Osteocyte (in vitro differentiated cells): Measurements from ENCODE around the gene PIGK. TPM values are rescaled to one million over a fixed set of nuclear protein-coding genes. Genes with fewer than 3 reads are reported as not detected.

Source experiments
- DNase-seq: peaks from one replicate; pipeline ENCODE4 v3.0.0; 2021; ENCODE audit warnings: mixed read lengths; ENCODE audit not compliant: unreplicated experiment; ENCODE audit errors: extremely low spot score
- H3K27ac Mint-ChIP-seq: one replicate; pipeline ENCODE4 v1.8.0; 2021; ENCODE audit warnings: mild to moderate bottlenecking, mixed read lengths; ENCODE audit not compliant: unreplicated experiment
- H3K27me3 Mint-ChIP-seq: one replicate; pipeline ENCODE4 v1.8.0; 2021; ENCODE audit warnings: mixed read lengths; ENCODE audit not compliant: unreplicated experiment
- H3K36me3 Mint-ChIP-seq: one replicate; pipeline ENCODE4 v1.8.0; 2021; ENCODE audit warnings: mixed read lengths; ENCODE audit not compliant: unreplicated experiment
- H3K4me1 Mint-ChIP-seq: one replicate; pipeline ENCODE4 v1.8.0; 2021; ENCODE audit warnings: mixed read lengths; ENCODE audit not compliant: unreplicated experiment
- H3K4me3 Mint-ChIP-seq: one replicate; pipeline ENCODE4 v1.8.0; 2021; ENCODE audit warnings: mild to moderate bottlenecking, moderate library complexity, mixed read lengths; ENCODE audit not compliant: unreplicated experiment
- H3K9me3 Mint-ChIP-seq: one replicate; pipeline ENCODE4 v1.8.0; 2021; ENCODE audit warnings: mixed read lengths; ENCODE audit not compliant: unreplicated experiment
- total RNA-seq: library from RNA; stranded (reverse); gene quantifications from 2 replicates; pipeline ENCODE4 v1.2.1, GENCODE V29; 2021
- TF ChIP-seq, protein P1 (sequence below): fragments of 200-600 bp; sonication (generic); IDR thresholded peaks from 2 replicates; pipeline ENCODE4 v1.5.0; 2021; ENCODE audit warnings: antibody characterized with exemption, mild to moderate bottlenecking, moderate library complexity

The PIGK gene
- total RNA-seq, 1 donor from 2014 or later: 53.8 TPM

DNA sequence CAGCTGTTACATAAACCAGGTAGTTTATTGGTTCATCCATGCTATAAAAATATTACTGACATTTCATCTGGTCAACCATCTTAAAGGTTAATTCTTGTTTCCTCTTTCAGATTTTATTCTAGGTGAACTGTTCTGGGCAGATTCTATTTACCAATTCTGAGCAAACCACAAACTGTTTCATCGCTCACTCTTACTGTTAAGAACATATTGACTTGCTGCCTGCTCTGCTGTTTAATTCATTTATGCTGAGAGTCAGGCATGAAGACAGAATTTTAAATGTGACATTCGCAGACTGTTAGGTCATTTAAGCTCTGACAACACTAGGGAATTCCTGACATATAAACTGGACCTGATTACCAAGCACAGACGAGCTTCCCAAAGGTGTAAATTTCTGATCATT is 98.3 kb downstream of the PIGK start:
- TF ChIP-seq, protein P1, sequence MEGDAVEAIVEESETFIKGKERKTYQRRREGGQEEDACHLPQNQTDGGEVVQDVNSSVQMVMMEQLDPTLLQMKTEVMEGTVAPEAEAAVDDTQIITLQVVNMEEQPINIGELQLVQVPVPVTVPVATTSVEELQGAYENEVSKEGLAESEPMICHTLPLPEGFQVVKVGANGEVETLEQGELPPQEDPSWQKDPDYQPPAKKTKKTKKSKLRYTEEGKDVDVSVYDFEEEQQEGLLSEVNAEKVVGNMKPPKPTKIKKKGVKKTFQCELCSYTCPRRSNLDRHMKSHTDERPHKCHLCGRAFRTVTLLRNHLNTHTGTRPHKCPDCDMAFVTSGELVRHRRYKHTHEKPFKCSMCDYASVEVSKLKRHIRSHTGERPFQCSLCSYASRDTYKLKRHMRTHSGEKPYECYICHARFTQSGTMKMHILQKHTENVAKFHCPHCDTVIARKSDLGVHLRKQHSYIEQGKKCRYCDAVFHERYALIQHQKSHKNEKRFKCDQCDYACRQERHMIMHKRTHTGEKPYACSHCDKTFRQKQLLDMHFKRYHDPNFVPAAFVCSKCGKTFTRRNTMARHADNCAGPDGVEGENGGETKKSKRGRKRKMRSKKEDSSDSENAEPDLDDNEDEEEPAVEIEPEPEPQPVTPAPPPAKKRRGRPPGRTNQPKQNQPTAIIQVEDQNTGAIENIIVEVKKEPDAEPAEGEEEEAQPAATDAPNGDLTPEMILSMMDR: no peak
- Mint-ChIP-seq H3K4me1 (peaks cover 3% of the 10 kb centered on the region), H3K4me3 (no peak overlapping the region), H3K36me3 (peaks cover 10% of the 10 kb centered on the region), H3K27me3 (no peaks in the 10 kb centered on the region), H3K27ac (no peak overlapping the region), H3K9me3 (no peaks in the 10 kb centered on the region)
- no peak for DNase-seq

DNA sequence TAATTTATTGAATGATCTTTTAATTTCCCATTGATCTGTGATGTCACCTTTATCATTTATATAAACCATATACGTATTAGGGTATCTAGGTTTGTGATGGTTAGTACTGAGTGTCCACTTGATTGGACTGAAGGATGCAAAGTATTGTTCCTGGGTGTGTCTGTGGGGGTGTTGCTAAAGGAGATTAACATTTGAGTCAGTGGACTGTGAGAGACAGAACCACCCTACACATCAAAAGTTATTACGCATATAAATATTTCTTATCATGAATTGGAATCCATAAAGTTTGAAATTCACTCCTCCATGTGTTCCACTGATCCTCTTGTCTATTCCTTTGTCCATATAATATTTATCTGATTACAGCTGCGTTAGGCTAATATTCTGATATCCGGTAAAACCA is 100.5 kb downstream of the PIGK start:
- Mint-ChIP-seq H3K9me3 (no peaks in the 10 kb centered on the region), H3K27me3 (no peaks in the 10 kb centered on the region), H3K27ac (no peak overlapping the region), H3K4me3 (no peak overlapping the region), H3K4me1 (no peaks in the 10 kb centered on the region), H3K36me3 (peaks cover 8% of the 10 kb centered on the region)
- no peak for DNase-seq
- TF ChIP-seq, protein P1: no peak

DNA sequence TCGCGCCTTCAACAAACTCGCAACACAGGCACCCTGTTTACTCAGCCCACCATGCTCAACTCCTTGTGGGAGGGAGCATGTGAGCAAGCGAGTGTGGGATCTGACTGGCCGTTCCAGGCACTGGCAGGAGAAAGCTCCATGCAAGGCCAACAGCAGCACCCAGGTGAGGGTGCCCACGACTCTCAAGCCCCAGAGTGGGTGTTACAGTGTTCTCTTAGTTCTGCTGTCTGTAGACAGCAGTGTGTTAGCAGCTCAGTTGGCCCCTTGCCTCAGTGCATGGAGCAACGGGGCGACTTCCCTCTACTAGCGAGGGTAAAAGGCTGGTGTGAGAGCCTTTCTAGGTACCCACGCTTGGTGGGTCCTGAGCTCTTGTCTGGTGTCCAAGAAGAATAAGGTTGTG is 114.6 kb downstream of the PIGK start:
- H3K36me3 Mint-ChIP-seq: peaks cover 9% of the 10 kb centered on the region
- no peak for DNase-seq
- H3K4me3 Mint-ChIP-seq: no peak overlapping the region
- peaks cover 3% of the 10 kb centered on the region for H3K4me1 Mint-ChIP-seq
- H3K27me3 Mint-ChIP-seq: no peaks in the 10 kb centered on the region
- peaks cover 3% of the 10 kb centered on the region for H3K9me3 Mint-ChIP-seq
- TF ChIP-seq, protein P1: no peak
- H3K27ac Mint-ChIP-seq: no peak overlapping the region

DNA sequence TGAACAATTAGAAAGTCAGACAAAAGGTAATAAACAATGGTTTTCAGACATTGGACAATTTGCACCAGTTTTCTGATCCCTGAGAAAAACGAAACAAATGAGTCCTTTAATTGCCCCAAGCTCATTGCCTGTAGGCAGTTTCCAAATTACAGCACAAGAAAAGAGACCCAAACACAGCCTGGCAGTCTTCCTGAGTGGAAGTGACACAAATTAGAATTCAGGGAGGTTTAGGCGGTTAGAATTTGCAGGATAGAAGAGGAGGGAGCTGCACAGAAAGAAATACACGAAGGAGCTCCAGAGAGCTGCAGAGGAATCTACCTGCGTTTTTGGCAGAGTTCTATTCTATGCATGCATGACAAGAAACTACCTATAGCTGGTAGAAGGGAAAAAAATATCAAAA is 115.7 kb downstream of the PIGK start:
- Mint-ChIP-seq H3K4me3 (no peak overlapping the region), H3K9me3 (no peaks in the 10 kb centered on the region), H3K27me3 (no peaks in the 10 kb centered on the region), H3K27ac (no peak overlapping the region), H3K36me3 (peaks cover 5% of the 10 kb centered on the region), H3K4me1 (peaks cover 3% of the 10 kb centered on the region)
- TF ChIP-seq, protein P1: no peak
- DNase-seq: no peak

DNA sequence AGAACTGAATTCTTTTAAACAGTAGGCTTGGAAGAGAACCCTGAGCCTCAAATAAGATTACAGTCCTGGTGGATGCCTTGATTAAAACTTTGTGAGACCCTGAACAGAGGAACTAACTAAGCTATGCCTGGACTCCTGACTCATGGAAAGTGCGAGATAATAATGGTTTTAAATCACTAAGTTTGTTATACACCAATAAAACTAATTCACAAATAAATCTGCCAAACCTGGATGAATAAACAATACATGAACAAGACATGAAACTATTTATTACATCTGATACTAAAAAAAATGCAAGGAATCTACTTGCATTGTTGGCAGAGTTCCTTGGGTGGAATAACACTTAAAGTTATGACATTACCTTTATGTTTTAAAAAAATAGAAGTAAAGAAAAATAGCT is 118.4 kb downstream of the PIGK start:
- Mint-ChIP-seq H3K9me3 (no peaks in the 10 kb centered on the region), H3K4me1 (peaks cover 3% of the 10 kb centered on the region), H3K4me3 (no peak overlapping the region), H3K27ac (no peak overlapping the region), H3K36me3 (peaks cover 2% of the 10 kb centered on the region), H3K27me3 (no peaks in the 10 kb centered on the region)
- TF ChIP-seq, protein P1: no peak
- DNase-seq: no peak
